Frontal cortex (tissue), 4 donors: Measurements from ENCODE around the gene IPPK. TPM values are rescaled to one million over a fixed set of nuclear protein-coding genes. Genes with fewer than 3 reads are reported as not detected.
"Not testable (repeated sequence)": the region's sequence is repeated elsewhere in the genome, so short reads cannot be mapped to it uniquely, and the experiment has no call there.

Source experiments
- DNase-seq, 2 donors: peaks; one replicate each; pipeline ENCODE4 v3.0.0; 2012; ENCODE audit warnings: low spot score in 2 of 2
- FAIRE-seq: peaks from 2 replicates; lab custom pipeline; 2012; peaks lifted over from hg19 to GRCh38; lab: Jason Lieb, UNC
- total RNA-seq: library from RNA; depleted of rRNA; stranded (reverse); fragments of >200 nt; gene quantifications from one replicate; pipeline ENCODE4 v1.2.3, GENCODE V29; 2014
- donor health status: control.
- donor health status: control.
- donor health status: control.

Gene IPPK
- total RNA-seq, 1 donor from 2014 or later = 13.5 TPM

DNA sequence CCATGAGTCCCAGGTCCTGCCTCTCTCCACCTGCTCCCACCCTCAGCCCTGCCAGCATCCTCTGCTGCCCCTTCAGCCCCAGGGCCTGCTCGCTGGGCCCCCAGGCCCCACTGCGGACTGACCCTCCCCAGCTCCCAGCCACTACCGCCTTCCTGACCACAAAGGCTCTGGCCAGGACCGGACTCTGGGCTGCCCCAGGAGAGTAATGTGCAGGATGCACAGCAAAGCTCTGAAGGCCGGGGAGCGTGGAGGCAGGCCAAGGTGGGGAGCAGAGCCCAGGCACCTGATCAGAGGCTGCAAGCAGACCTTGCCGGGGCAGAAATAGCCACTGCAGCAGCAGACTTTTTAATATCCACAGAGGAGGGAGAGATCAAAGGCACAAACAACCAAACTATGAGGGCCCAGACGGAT, 27.9 kb downstream of the IPPK start:
- DNase-seq (no peak), FAIRE-seq (no peak)

- DNase-seq = no peak
These were observed 28.7 kb downstream of the IPPK start for GRCh38 chr9:92641092-92641809.

DNA sequence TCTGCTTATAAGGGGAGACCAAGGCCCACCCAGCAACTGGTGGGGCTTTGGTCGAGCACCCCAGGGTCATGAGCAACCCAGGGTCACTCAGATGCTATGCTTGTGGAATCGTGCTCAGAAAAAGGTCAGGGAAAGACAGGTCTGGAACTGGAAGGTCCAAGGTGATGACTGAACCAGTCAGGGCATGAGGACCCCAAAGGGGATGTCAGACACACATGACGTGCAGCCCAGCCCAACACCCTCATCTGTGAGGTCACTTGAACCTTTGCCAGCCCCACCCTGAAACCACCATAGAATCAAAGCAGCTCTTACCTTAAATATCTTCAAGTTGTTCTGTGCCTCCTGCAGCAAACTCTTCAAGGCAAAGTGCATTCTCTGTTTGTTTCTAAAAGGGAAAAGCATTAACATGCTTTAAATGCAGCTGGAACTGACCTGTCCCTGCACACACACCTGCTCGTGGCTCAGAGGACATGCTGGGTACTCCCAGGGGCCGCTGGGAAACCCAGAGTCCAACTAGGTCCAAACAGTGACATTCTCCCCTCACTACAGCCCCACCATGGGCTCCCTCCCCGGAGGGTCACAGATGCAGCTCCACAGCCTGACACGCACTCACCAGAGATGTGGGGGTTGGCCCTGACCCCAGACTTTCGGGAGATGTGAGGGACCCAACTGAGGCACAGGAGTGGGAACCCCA, 29.4 kb downstream of the IPPK start:
- DNase-seq (no peak), FAIRE-seq (no peak)

More at GRCh38 chr9:92641092-92641809, 28.7 kb downstream of the IPPK start:
- FAIRE-seq = no peak

GRCh38 chr9:92639791-92640271, 30.1 kb downstream of the IPPK start:
- no peak for DNase-seq
- FAIRE-seq = no peak

- FAIRE-seq = no peak
- no peak for DNase-seq
These were observed 30.8 kb downstream of the IPPK start for GRCh38 chr9:92639124-92639523.

- FAIRE-seq = no peak
These were observed 31.3 kb downstream of the IPPK start for GRCh38 chr9:92638621-92639101.

DNA sequence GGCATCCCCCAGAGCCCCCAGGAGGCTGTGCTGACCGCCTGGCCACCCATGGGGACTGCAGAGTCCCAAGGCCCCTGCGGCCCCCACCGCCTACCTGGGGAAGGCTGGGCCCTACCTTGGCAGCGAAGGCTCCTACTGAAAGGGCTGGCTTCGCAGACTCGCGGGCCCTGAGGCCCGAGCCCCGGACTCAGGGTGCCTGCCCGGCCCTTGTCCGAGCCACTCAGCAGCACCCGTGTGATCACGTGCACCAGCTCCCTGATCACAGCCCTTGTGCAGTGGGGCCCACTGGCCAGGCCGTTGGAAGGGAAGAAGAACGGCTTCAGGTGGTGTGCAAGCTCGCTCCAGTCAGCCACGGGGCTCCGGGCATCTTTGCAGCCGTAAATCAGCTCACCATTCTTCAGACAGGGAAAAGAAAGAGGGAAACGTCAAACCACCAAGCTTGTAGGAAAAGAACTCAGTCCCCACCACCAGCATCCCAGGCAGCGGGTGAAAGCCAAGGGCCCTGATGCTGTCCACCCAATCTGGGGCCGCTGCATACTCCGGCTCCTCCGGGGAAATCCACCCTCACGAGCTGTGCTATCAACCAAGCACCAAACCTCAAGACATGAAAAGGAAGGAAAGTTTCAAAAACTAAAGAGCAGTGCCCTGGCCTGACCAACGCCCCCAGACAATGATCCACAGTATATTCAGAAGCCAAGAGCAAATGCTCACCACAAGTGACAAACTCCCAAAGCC, 31.9 kb downstream of the IPPK start:
- FAIRE-seq = no peak

More at GRCh38 chr9:92638621-92639101, 31.3 kb downstream of the IPPK start:
- DNase-seq = no peak

DNA sequence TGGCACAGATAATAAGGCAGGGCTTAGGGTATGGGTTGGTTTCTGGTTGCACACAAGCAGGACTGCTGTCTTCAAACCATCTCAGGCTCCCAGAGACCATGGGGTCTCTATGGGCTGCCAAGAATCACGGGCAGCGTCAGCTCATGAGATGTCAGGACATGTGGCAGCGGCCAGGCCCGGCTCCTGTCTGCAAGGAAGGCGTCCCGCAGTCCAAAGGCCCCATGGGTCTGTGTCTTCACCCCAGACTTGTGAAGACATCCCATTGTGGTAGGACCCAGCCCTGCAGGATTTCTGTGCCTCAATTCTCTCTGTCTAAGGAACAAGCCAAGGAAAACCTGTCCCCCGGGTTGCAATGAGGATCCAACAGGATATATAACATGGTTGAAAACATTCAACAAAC, 32.6 kb downstream of the IPPK start:
- FAIRE-seq = no peak
- no peak for DNase-seq

More for the DNA sequence above, 31.9 kb downstream of the IPPK start:
- no peak for DNase-seq

GRCh38 chr9:92636627-92637026, 33.3 kb downstream of the IPPK start:
- no peak for FAIRE-seq
- DNase-seq = no peak

- DNase-seq (no peak), FAIRE-seq (no peak)
These were observed 34.2 kb downstream of the IPPK start for GRCh38 chr9:92635760-92636159.

DNA sequence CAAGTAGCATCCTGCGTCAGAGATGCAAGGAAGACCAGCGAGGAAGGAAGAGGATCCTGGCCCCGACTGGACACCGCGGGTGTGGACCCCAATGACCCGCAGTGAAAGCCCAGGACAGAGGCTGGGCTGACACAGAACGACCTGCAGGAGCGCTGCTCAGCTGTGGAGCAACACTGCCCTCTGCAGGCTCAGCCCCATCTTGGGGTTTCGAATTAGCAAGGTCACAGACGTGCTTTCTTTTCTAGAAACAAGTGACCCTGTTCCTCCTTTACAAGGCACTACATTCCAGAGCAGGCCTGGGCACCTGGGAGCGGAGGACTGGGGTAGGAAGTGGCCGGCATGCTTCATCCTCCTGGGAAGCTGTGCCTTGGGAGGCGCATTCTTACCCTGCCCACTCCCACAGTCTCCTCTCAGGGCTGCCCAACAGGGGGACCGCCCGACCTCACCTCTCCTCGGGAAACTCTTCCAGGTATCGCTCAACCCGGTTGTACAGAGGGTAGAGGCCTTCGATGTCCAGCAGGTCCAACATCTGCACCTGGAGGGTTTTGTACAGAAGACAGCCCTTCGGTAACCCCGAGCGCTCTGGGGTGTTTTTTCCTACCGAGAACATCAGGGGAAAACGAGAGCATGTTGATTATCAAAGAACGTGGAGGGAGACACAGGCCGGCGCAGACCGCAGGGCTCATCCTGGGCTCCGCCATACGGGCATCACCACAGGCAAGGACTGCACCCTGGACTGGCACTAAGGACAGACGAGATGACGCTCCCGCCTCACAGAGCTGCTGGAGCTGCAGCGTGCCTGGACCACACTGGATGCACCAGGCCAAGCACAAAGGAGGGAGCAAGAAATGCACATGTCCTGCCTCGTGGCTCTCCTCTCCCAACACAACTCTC, 35.0 kb downstream of the IPPK start:
- no peak for FAIRE-seq
- DNase-seq = peak; percentile 64 to 81

GRCh38 chr9:92633614-92634278, 36.2 kb downstream of the IPPK start:
- FAIRE-seq (no peak), DNase-seq (no peak)

DNA sequence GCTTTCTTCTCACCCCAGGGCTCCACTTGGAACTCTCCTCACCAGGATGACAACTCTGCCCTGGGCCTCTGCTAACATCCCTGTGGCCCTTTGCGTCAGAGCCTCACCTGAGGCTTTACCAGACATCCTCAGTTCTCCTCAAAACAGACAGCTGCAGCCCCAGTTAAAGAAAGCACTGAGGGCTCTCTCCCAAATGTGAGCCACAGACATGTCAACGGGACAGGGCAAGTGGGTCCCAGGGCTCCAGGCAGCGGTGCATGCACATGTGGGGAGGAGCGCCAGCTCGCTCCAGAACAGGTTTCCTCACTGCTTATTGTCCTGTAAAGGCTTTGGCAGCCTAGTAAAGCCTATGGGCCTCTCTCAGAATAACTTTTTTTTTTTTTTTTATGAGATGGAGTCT, 37.3 kb downstream of the IPPK start:
- FAIRE-seq (no peak), DNase-seq (no peak)

GRCh38 chr9:92631452-92632343, 38.2 kb downstream of the IPPK start:
- FAIRE-seq (no peak), DNase-seq (no peak)

DNA sequence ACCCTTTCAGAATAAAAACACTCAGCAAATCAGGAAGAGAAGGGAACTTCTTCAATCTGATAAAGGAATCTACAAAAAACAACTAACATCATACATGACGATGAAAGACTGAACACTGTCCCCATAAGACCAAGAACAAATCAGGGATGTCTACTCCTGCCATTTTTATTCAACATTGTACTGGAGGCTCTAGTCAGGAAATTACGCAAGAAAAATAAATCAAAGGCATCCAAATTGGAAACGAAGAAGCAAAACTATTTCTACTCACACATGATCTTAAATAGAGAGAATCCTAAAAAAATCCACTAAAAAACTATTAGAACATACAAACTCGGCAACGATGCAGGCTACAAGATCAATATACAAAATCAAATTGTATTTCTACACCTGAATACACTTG, 42.3 kb downstream of the IPPK start:
- DNase-seq (no peak), FAIRE-seq (no peak)

DNA sequence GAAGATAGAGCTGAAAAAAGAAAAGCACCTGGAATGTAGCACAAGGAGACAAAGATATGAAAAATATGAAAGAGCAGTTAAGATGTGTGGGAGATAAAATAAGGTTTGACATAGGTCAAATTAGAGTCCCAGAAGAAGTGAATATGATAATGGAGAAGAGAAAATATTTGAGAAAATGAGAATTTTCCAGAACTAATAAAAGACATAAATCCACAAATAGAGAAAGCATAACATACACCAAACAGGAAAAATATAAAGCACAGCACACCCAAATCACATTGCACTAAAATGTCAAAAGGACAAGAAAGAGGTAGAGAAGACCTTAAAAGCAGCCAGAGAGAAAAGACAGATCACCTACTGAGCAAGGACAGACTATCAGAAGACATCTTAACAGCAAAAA, 43.4 kb downstream of the IPPK start:
- DNase-seq (no peak), FAIRE-seq (no peak)

- not testable (repeated sequence) for DNase-seq, FAIRE-seq
These were observed 46.0 kb downstream of the IPPK start for GRCh38 chr9:92623936-92624335.

DNA sequence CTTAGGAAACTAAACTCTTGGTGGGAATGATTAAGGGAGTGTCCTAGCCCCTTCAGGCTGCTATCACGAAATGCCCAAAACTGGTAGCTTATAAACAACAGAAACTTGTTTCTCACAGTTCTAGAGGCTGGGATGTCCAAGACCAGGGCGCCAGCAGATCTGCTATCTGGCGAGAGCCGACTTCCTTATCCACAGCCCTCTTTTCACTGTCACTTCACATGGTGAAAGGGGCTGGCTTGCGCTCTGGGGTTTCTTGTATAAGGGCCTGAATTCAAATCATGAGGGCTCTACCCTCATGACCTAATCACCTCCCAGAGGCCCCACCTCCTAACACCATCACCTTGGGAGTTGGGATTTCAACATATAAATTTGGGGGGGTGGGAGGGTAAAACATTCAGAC, 49.1 kb downstream of the IPPK start:
- DNase-seq = no peak
- FAIRE-seq = no peak
